GM12878 (cell line): ENCODE results near the gene MPRIP. TPM values are rescaled to one million over a fixed set of nuclear protein-coding genes. Genes with fewer than 3 reads are reported as not detected.

Source experiments
- ATAC-seq: fragments of 200-7000 bp; cut with Tn5 transposase; 3 replicates; pipeline ENCODE4 v1.9.1; 2020; ENCODE audit warnings: mild to moderate bottlenecking, moderate library complexity
- BruUV-seq: library from RNA; stranded (reverse); fragments of 400-500 nt; replicated peaks from 2 replicates; lab custom pipeline; 2021; lab: Mats Ljungman, UMichigan
- CTCF ChIA-PET: fragments of 300-600 bp; sonication (Branson Sonifier 250); formaldehyde crosslinking; extraction: SDS; loops from one replicate; lab custom pipeline; 2021; ENCODE audit warnings: inconsistent platforms; lab: Yijun Ruan, JAX
- POLR2A ChIA-PET: fragments of 350-600 bp; formaldehyde crosslinking; extraction: SDS; loops from one replicate; lab custom pipeline; 2021; ENCODE audit warnings: inconsistent platforms; lab: Charles Lee
- RAD21 ChIA-PET: fragments of 300-600 bp; sonication (Branson Sonifier 250); formaldehyde crosslinking; loops from one replicate; lab custom pipeline; 2023; ENCODE audit warnings: antibody characterized with exemption; ENCODE audit not compliant: unreplicated experiment; lab: Charles Lee
- SMC1A ChIA-PET: fragments of 300-600 bp; sonication (Branson Sonifier 250); formaldehyde crosslinking; loops from one replicate; lab custom pipeline; 2023; ENCODE audit not compliant: unreplicated experiment, uncharacterized antibody; lab: Charles Lee
- DNase-seq: peaks from one replicate; pipeline ENCODE4 v3.0.0-alpha.2; 2011; ENCODE audit warnings: low read depth, low spot score
- FAIRE-seq: peaks from 3 replicates; lab custom pipeline; 2011; peaks lifted over from hg19 to GRCh38; lab: Jason Lieb, UNC
- H2AFZ ChIP-seq: 2 replicates; pipeline ENCODE4 v1.6.0; 2011; ENCODE audit warnings: low read depth, low read length, control low read depth; ENCODE audit not compliant: control insufficient read depth
- H3K27ac ChIP-seq: 2 replicates; pipeline ENCODE4 v1.5.1; 2011; ENCODE audit warnings: control low read depth; ENCODE audit not compliant: control insufficient read depth, insufficient read depth
- H3K27me3 ChIP-seq, 2 experiments: replicated peaks in 1 of 2; 2 replicates each; pipeline versions ENCODE4 v1.6.0 to v1.6.1; 2011; ENCODE audit warnings: low read length in 1 of 2; ENCODE audit not compliant: control insufficient read depth in 2 of 2, insufficient read depth in 2 of 2
- H3K36me3 ChIP-seq, 2 experiments: 2 replicates each; pipeline ENCODE4 v1.5.1; 2011; ENCODE audit warnings: low read length in 1 of 2; ENCODE audit not compliant: control insufficient read depth in 2 of 2, insufficient read depth in 2 of 2
- H3K4me1 ChIP-seq: 2 replicates; pipeline ENCODE4 v1.6.1; 2011; ENCODE audit warnings: mild to moderate bottlenecking, low read length, moderate library complexity, mixed read lengths; ENCODE audit not compliant: control insufficient read depth, insufficient read depth
- H3K4me2 ChIP-seq: 2 replicates; pipeline ENCODE4 v1.6.0; 2011; ENCODE audit warnings: control low read depth; ENCODE audit not compliant: control insufficient read depth, insufficient read depth
- H3K4me3 ChIP-seq: fragments of 200-600 bp; sonication (generic); 2 replicates; pipeline ENCODE4 v1.5.1; 2016
- H3K79me2 ChIP-seq: 2 replicates; pipeline ENCODE4 v1.6.0; 2011; ENCODE audit warnings: low read length; ENCODE audit not compliant: control insufficient read depth, insufficient read depth
- H3K9ac ChIP-seq: 2 replicates; pipeline ENCODE4 v1.8.0; 2011; ENCODE audit warnings: low read length, control low read depth, mixed read lengths; ENCODE audit not compliant: control insufficient read depth, insufficient read depth
- H3K9me3 ChIP-seq: replicated peaks from 3 replicates; pipeline ENCODE4 v1.5.1; 2011; ENCODE audit warnings: mild to moderate bottlenecking, low read length; ENCODE audit not compliant: control insufficient read depth, insufficient read depth
- H4K20me1 ChIP-seq: 2 replicates; pipeline ENCODE4 v1.6.0; 2011; ENCODE audit not compliant: control insufficient read depth, insufficient read depth
- LARP7 ChIP-seq: fragments of 450-650 bp; IDR thresholded peaks from 2 replicates; pipeline ENCODE4 v1.6.1; 2017; ENCODE audit warnings: mild to moderate bottlenecking
- RFX5 ChIP-seq: IDR thresholded peaks from 2 replicates; pipeline ENCODE4 v1.6.1; 2011; ENCODE audit warnings: low read depth, low read length, improper control_type of control experiment
- WGBS: methylation state at CpG from one replicate; pipeline ENCODE4 v1.1.6; 2016; ENCODE audit warnings: low lambda C conversion rate; ENCODE audit not compliant: insufficient replicate concordance, insufficient coverage; ENCODE audit errors: missing lambda C conversion rate; 5-methylcytosine and 5-hydroxymethylcytosine counted together
- in situ Hi-C: fragments of 300-500 bp; cut with MboI; formaldehyde crosslinking; loops from 9 replicates; pipeline ENCODE4 v1.14.3; 2018; ENCODE audit warnings: mixed read lengths
- intact Hi-C: fragments of 100-400 bp; cut with micrococcal nuclease; formaldehyde crosslinking; loops from one replicate; pipeline ENCODE4 v1.14.2; 2022; ENCODE audit not compliant: unreplicated experiment
- polyA plus RNA-seq, 11 experiments: library from polyadenylated mRNA; depleted of rRNA in 4 of 11; unstranded in 6 of 11; stranded (reverse) in 5 of 11; fragments of >200 nt; fragmentation: Nextera tagmentation in 4 of 11; fragmentation: Illumina TruSeq in 1 of 11; extraction: Ambion mirVana in 4 of 11; extraction: Trizol in 1 of 11; gene quantifications; 1 replicate in 1 of 11; 2 replicates in 10 of 11; pipeline versions ENCODE4 v1.2.1 to v1.2.3, GENCODE V29; 2011 to 2016; ENCODE audit warnings: inconsistent platforms in 2 of 11, missing spikeins in 2 of 11, low read depth in 1 of 11
- total RNA-seq, 4 experiments: library from RNA; depleted of rRNA in 3 of 4; stranded (reverse); fragments of >200 nt in 3 of 4; fragmentation: Illumina TruSeq in 1 of 4; extraction: Trizol in 1 of 4; gene quantifications; 2 replicates each; pipeline versions ENCODE4 v1.2.1 to v1.2.3, GENCODE V29; 2013 to 2021
- TF ChIP-seq, protein P1 (sequence below): fragments of 450-650 bp; formaldehyde crosslinking; IDR thresholded peaks from 2 replicates; pipeline ENCODE4 v1.5.0; 2022; ENCODE audit warnings: mild to moderate bottlenecking, missing genetic modification characterization
- TF ChIP-seq, protein P2 (sequence below): fragments of 150-350 bp; IDR thresholded peaks from 2 replicates; pipeline ENCODE4 v1.6.1; 2016; ENCODE audit warnings: low read depth, low read length
- TF ChIP-seq, protein P3 (sequence below): fragments of 450-650 bp; IDR thresholded peaks from 2 replicates; pipeline ENCODE4 v1.6.1; 2017; ENCODE audit warnings: mild to moderate bottlenecking, moderate library complexity

MPRIP gene
- total and polyA plus RNA-seq, 10 of the 15 experiments (the other 5 are each of a cell fraction or from before 2014, with no cell fraction given) = 16.5 to 168 (median 71.7) TPM

DNA sequence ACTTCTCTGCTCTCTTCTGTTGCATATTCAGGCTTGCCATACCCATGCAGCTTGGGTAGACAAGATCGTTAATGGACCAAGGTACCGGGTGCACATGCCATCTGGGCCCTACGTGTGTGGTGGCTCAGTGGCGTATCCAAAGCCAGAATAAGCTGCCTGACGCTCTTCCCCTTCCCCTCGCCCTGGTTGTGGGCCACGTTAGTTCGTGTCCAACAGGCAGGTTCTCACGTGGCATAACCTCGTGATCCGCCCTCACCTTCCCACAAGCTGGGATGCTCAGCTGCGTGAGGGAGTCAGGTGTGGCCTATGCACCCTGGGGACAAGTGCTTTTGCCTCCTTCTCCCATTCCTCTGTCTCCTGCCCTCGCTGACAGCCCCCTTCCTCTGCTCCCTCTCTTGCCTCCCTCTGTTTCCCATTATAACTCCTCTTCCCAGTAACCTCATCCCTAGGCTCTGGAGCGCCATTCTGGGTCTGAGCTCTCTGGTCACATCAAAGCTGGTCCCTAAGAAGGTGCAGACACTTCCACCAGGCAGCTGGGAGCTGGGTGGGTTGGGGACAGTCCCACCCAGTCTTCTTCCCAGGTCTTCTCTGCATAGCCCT is 86.3 kb downstream of the MPRIP start:
- no peak for FAIRE-seq
- in situ Hi-C loops = no loop called here
- ChIA-PET POLR2A (no interaction called here), SMC1A (no interaction called here), RAD21 (no interaction called here), CTCF (no interaction called here)
- no peak overlapping the region for H3K4me3 ChIP-seq
- no peaks in the 10 kb centered on the region for H3K27me3 ChIP-seq
- WGBS = 92% methylated on average over 14 of the region's 14 CpGs
- H3K36me3 ChIP-seq = peaks cover 21 to 36% of the 10 kb centered on the region in 2 experiments
- DNase-seq = no peak
- H2AFZ ChIP-seq = no peak overlapping the region
- no peaks in the 10 kb centered on the region for H3K9me3 ChIP-seq
- no peaks in the 10 kb centered on the region; the same call in 1 of the 2 replicates for H4K20me1 ChIP-seq
- no peak overlapping the region for H3K27ac ChIP-seq
- H3K79me2 ChIP-seq = no peaks in the 10 kb centered on the region; the same call in none of the 2 replicates
- H3K4me1 ChIP-seq = peaks cover 5% of the 10 kb centered on the region; the same call in 1 of the 2 replicates
- no peak for ATAC-seq
- H3K4me2 ChIP-seq = no peak overlapping the region
- no TSS peak for BruUV-seq
- intact Hi-C loops = no loop called here
- no peak overlapping the region for H3K9ac ChIP-seq
- TF ChIP-seq LARP7 (no peak), RFX5 (no peak)
- TF ChIP-seq, protein P1, sequence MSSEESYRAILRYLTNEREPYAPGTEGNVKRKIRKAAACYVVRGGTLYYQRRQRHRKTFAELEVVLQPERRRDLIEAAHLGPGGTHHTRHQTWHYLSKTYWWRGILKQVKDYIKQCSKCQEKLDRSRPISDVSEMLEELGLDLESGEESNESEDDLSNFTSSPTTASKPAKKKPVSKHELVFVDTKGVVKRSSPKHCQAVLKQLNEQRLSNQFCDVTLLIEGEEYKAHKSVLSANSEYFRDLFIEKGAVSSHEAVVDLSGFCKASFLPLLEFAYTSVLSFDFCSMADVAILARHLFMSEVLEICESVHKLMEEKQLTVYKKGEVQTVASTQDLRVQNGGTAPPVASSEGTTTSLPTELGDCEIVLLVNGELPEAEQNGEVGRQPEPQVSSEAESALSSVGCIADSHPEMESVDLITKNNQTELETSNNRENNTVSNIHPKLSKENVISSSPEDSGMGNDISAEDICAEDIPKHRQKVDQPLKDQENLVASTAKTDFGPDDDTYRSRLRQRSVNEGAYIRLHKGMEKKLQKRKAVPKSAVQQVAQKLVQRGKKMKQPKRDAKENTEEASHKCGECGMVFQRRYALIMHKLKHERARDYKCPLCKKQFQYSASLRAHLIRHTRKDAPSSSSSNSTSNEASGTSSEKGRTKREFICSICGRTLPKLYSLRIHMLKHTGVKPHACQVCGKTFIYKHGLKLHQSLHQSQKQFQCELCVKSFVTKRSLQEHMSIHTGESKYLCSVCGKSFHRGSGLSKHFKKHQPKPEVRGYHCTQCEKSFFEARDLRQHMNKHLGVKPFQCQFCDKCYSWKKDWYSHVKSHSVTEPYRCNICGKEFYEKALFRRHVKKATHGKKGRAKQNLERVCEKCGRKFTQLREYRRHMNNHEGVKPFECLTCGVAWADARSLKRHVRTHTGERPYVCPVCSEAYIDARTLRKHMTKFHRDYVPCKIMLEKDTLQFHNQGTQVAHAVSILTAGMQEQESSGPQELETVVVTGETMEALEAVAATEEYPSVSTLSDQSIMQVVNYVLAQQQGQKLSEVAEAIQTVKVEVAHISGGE (CRISPR knock-in tag) = no peak
- TF ChIP-seq, protein P2, sequence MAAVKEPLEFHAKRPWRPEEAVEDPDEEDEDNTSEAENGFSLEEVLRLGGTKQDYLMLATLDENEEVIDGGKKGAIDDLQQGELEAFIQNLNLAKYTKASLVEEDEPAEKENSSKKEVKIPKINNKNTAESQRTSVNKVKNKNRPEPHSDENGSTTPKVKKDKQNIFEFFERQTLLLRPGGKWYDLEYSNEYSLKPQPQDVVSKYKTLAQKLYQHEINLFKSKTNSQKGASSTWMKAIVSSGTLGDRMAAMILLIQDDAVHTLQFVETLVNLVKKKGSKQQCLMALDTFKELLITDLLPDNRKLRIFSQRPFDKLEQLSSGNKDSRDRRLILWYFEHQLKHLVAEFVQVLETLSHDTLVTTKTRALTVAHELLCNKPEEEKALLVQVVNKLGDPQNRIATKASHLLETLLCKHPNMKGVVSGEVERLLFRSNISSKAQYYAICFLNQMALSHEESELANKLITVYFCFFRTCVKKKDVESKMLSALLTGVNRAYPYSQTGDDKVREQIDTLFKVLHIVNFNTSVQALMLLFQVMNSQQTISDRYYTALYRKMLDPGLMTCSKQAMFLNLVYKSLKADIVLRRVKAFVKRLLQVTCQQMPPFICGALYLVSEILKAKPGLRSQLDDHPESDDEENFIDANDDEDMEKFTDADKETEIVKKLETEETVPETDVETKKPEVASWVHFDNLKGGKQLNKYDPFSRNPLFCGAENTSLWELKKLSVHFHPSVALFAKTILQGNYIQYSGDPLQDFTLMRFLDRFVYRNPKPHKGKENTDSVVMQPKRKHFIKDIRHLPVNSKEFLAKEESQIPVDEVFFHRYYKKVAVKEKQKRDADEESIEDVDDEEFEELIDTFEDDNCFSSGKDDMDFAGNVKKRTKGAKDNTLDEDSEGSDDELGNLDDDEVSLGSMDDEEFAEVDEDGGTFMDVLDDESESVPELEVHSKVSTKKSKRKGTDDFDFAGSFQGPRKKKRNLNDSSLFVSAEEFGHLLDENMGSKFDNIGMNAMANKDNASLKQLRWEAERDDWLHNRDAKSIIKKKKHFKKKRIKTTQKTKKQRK = no peak
- TF ChIP-seq, protein P3, sequence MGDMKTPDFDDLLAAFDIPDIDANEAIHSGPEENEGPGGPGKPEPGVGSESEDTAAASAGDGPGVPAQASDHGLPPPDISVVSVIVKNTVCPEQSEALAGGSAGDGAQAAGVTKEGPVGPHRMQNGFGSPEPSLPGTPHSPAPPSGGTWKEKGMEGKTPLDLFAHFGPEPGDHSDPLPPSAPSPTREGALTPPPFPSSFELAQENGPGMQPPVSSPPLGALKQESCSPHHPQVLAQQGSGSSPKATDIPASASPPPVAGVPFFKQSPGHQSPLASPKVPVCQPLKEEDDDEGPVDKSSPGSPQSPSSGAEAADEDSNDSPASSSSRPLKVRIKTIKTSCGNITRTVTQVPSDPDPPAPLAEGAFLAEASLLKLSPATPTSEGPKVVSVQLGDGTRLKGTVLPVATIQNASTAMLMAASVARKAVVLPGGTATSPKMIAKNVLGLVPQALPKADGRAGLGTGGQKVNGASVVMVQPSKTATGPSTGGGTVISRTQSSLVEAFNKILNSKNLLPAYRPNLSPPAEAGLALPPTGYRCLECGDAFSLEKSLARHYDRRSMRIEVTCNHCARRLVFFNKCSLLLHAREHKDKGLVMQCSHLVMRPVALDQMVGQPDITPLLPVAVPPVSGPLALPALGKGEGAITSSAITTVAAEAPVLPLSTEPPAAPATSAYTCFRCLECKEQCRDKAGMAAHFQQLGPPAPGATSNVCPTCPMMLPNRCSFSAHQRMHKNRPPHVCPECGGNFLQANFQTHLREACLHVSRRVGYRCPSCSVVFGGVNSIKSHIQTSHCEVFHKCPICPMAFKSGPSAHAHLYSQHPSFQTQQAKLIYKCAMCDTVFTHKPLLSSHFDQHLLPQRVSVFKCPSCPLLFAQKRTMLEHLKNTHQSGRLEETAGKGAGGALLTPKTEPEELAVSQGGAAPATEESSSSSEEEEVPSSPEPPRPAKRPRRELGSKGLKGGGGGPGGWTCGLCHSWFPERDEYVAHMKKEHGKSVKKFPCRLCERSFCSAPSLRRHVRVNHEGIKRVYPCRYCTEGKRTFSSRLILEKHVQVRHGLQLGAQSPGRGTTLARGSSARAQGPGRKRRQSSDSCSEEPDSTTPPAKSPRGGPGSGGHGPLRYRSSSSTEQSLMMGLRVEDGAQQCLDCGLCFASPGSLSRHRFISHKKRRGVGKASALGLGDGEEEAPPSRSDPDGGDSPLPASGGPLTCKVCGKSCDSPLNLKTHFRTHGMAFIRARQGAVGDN = no peak
